Bronchial epithelial cell (primary cell): ENCODE data around the gene HOXA3. TPM values are rescaled to one million over a fixed set of nuclear protein-coding genes. Genes with fewer than 3 reads are reported as not detected.

Experiments used
- DNase-seq: peaks from one replicate; pipeline ENCODE4 v3.0.0-alpha.2; 2010; ENCODE audit warnings: low read depth
- FAIRE-seq: peaks from 2 replicates; lab custom pipeline; 2011; peaks lifted over from hg19 to GRCh38; lab: Jason Lieb, UNC
- H3K27me3 ChIP-seq: 2 replicates; pipeline ENCODE4 v1.5.1; 2011; ENCODE audit warnings: low read length; ENCODE audit not compliant: control insufficient read depth, insufficient read depth
- H3K36me3 ChIP-seq: 2 replicates; pipeline ENCODE4 v1.5.1; 2011; ENCODE audit warnings: low read length; ENCODE audit not compliant: control insufficient read depth, insufficient read depth
- H3K4me3 ChIP-seq: 2 replicates; pipeline ENCODE4 v1.5.1; 2011; ENCODE audit warnings: mild to moderate bottlenecking, low read depth, low read length, control low read depth
- CTCF ChIP-seq: IDR thresholded peaks from 2 replicates; pipeline ENCODE4 v1.5.1; 2011; ENCODE audit warnings: mild to moderate bottlenecking, moderate library complexity, low read length, control low read depth, inconsistent platforms; ENCODE audit not compliant: insufficient read depth, severe bottlenecking
- total RNA-seq: library from RNA; depleted of rRNA; stranded (reverse); fragments of >200 nt; gene quantifications from 2 replicates; pipeline ENCODE4 v1.2.1, GENCODE V29; 2014

Gene HOXA3
- total RNA-seq, 1 donor from 2014 or later = not detected

- no peak for TF ChIP-seq CTCF
- DNase-seq = no peak
- Histone ChIP-seq H3K4me3 (no peak overlapping the region), H3K36me3 (no peaks in the 10 kb centered on the region), H3K27me3 (peaks cover 80% of the 10 kb centered on the region)
- FAIRE-seq = no peak
These were observed 20.0 kb upstream of the HOXA3 start for GRCh38 chr7:27172315-27172774.

GRCh38 chr7:27171637-27172314, 19.4 kb upstream of the HOXA3 start:
- no peaks in the 10 kb centered on the region for H3K36me3 ChIP-seq
- DNase-seq = no peak
- H3K4me3 ChIP-seq = no peak overlapping the region
- TF ChIP-seq CTCF = no peak
- H3K27me3 ChIP-seq = peaks cover 80% of the 10 kb centered on the region
- FAIRE-seq = no peak

GRCh38 chr7:27171325-27171636, 18.9 kb upstream of the HOXA3 start:
- FAIRE-seq = no peak
- no peak for DNase-seq
- H3K27me3 ChIP-seq = peaks cover 82% of the 10 kb centered on the region
- no peaks in the 10 kb centered on the region for H3K36me3 ChIP-seq
- H3K4me3 ChIP-seq = no peak overlapping the region
- TF ChIP-seq CTCF = no peak

- no peak for FAIRE-seq
- TF ChIP-seq CTCF = no peak
- Histone ChIP-seq H3K4me3 (no peak overlapping the region), H3K36me3 (no peaks in the 10 kb centered on the region), H3K27me3 (peaks cover 83% of the 10 kb centered on the region)
- no peak for DNase-seq
These were observed 18.3 kb upstream of the HOXA3 start for GRCh38 chr7:27170426-27171324.

- Histone ChIP-seq H3K36me3 (no peaks in the 10 kb centered on the region), H3K4me3 (no peak overlapping the region), H3K27me3 (peaks cover 83% of the 10 kb centered on the region)
- DNase-seq (no peak), FAIRE-seq (no peak)
- TF ChIP-seq CTCF = no peak
These were observed 17.5 kb upstream of the HOXA3 start for GRCh38 chr7:27169658-27170425.
